Motor neuron (in vitro differentiated cells): ENCODE results near the gene DDX1. TPM values are rescaled to one million over a fixed set of nuclear protein-coding genes. Genes with fewer than 3 reads are reported as not detected.

Experiments
- ATAC-seq, 8 experiments: fragments of 200-7000 bp; cut with Tn5 transposase; replicated peaks in 6 of 8; 2 replicates each; pipeline ENCODE4 v1.8.0; 2021; ENCODE audit warnings: mild to moderate bottlenecking in 8 of 8, moderate library complexity in 8 of 8
- H3K27ac ChIP-seq, 2 donors: fragments of 250-450 bp; sonication (Bioruptor Pico); 2 replicates each; pipeline ENCODE4 v1.9.0; 2021; ENCODE audit warnings: antibody characterized with exemption in 2 of 2, mild to moderate bottlenecking in 2 of 2, moderate library complexity in 1 of 2
- H3K4me1 ChIP-seq, 2 donors: fragments of 250-450 bp; sonication (Bioruptor Pico); replicated peaks in 1 of 2; 2 replicates each; pipeline ENCODE4 v1.6.1; 2021; ENCODE audit warnings: antibody characterized with exemption in 2 of 2, mild to moderate bottlenecking in 2 of 2, moderate library complexity in 1 of 2
- H3K4me3 ChIP-seq, 5 donors: fragments of 250-450 bp; sonication (Bioruptor Pico); 2 replicates each; pipeline ENCODE4 v1.9.0; 2021; ENCODE audit warnings: antibody characterized with exemption in 5 of 5, mild to moderate bottlenecking in 5 of 5, moderate library complexity in 4 of 5
- WGBS, 10 experiments: fragments of 450-650 bp; shearing (Covaris generic); methylation state at CpG; one replicate each; pipeline ENCODE4 v1.0.0; 2022; 5-methylcytosine and 5-hydroxymethylcytosine counted together
- in situ Hi-C, 9 experiments: fragments of 400-800 bp; cut with MboI; loops; one replicate each; pipeline ENCODE4 v1.15.0; 2021; ENCODE audit warnings: low sequenced_read_pairs in 9 of 9, low pct_unique_long_range_greater_than_20kb in 2 of 9; ENCODE audit not compliant: unreplicated experiment in 9 of 9
- total RNA-seq, 8 experiments: library from RNA; unstranded; fragments of 300-600 nt; gene quantifications; 2 replicates each; pipeline versions ENCODE4 v1.2.3 to v1.2.4, GENCODE V29; 2022

DDX1 gene
- total RNA-seq, 8 experiments from 2014 or later, result 64.3 to 139 (median 88.9) TPM

DNA sequence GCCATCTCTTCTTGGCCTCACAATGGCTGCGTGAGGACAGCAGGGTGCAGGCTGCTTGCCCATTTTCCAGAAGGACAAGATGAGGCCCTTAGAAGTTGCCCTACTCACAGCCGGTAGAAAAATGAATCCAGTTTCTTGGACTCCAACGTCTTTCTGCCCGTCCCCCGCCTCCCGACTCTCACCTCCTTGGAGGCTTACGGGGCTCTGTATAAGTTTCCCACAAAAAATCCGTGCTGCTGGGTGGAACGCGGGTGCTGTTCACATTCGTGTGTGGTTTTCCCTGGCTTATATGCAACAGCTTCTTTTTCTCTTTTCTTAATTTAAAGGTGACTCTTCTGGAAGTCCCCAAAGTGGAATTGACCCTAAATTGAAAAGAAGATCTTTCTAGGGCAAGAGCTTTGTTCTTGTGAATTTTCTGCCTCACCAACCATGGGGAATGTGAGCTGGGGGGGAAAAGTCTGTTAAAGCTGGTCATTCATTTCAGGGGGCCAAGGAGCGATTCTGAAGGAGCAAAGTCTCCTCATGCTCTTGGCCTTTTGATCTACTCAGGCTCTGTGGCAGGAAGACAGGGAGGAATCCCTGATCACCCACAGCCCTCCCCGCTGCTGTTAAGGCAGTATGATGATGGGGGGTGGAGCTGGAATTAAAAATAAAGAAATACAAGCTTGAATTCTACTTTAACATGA is 51.3 kb downstream of the DDX1 start:
- Histone ChIP-seq H3K4me1 (peaks cover 8 to 11% of the 10 kb centered on the region in 2 donors), H3K27ac (no peak overlapping the region), H3K4me3 (no peak overlapping the region)
- in situ Hi-C loops, result loop anchor here in 5 of 9 experiments (10.0 to 25.0 kb wide), 9 partner anchors 292 to 1119 kb away; partner anchors contain the start of gene MYCN (in 2 of the 5)
- WGBS, 10 experiments, result 0 to 100% (median 51%) methylated on average over 1 to 12 of the region's 13 CpGs; no CpG with 5 or more reads in 1 of the 10 experiments
- ATAC-seq, result no peak

- H3K4me1 ChIP-seq, result peaks cover 8 to 11% of the 10 kb centered on the region in 2 donors
- no peak overlapping the region for H3K27ac ChIP-seq
- WGBS, 10 experiments, result 50 to 100% (median 80%) methylated on average over 2 to 4 of the region's 4 CpGs
- no peak overlapping the region for H3K4me3 ChIP-seq
- ATAC-seq, result peak in 7 of 8 experiments; percentile 37 to 80 (median 47)
- in situ Hi-C loops, result loop anchor here in 5 of 9 experiments (10.0 to 25.0 kb wide), 9 partner anchors 291 to 1118 kb away; partner anchors contain the start of gene MYCN (in 2 of the 5)
These were observed 52.3 kb downstream of the DDX1 start for GRCh38 chr2:15643791-15644585.

- in situ Hi-C loops, result loop anchor here in 5 of 9 experiments (10.0 to 25.0 kb wide), 9 partner anchors 290 to 1117 kb away; partner anchors contain the start of gene MYCN (in 2 of the 5)
- H3K4me3 ChIP-seq, result no peak overlapping the region
- no peak overlapping the region for H3K27ac ChIP-seq
- peaks cover 8 to 11% of the 10 kb centered on the region in 2 donors for H3K4me1 ChIP-seq
- ATAC-seq, result no peak
- WGBS, 10 experiments, result 88 to 100% (median 100%) methylated on average over 1 of the region's 2 CpGs; no CpG with 5 or more reads in 6 of the 10 experiments
These were observed 53.6 kb downstream of the DDX1 start for GRCh38 chr2:15645300-15645699.

DNA sequence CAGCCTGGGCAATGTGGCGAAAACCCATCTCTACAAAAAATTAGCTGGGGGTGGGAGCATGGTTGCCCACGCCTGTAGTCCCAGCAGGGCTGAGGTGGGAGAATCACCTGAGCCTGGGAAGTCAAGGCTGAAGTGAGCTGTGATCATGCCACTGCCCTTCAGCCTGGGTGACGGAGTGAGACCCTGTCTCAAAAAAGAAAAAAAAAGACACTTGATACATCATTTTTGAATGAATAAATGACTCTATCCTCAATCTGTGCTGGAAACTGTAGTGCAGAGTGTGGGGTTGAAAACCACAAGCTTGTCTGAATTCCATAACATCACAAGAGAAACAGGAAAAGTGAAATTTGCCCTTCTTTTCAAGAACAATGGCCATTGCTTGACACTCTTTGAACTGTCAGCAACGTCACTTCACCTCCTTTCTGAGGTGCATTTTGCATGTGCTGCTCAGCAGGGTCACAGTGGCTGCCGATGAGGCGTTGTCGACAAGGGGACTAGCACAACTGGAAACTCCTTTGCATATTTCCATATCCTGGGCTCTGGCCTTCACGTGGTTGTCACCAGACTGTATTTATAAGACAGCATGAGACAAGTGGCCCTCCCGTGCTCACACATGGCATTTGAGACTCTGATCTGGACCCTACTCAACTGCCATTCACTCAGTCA is 54.2 kb downstream of the DDX1 start:
- no peak overlapping the region for H3K4me3 ChIP-seq
- ATAC-seq, result peak in 6 of 8 experiments; percentile 26 to 86 (median 74)
- peaks cover 8 to 11% of the 10 kb centered on the region in 2 donors for H3K4me1 ChIP-seq
- in situ Hi-C loops, result loop anchor here in 5 of 9 experiments (10.0 to 25.0 kb wide), 9 partner anchors 289 to 1116 kb away; partner anchors contain the start of gene MYCN (in 2 of the 5)
- WGBS, 10 experiments, result 17 to 89% (median 60%) methylated on average over 2 to 6 of the region's 9 CpGs; no CpG with 5 or more reads in 2 of the 10 experiments
- no peak overlapping the region for H3K27ac ChIP-seq

DNA sequence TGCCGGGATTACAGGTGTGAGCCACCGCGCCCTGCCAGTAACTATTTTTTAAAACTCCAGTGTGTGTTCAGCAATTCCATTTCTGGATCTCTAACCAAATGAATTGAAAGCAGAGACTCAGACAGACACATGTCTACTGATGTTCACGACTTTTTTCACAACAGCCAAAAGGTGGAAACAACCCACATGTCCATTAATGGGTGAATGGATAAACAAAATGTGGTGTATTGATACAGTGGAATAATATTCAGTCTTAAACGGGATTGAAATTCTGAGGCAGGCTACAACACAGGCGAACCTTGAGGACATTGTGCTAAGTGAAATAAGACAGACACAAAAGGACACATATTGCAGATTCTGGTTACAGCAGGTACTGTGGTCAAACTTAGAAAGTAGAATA is 55.0 kb downstream of the DDX1 start:
- Histone ChIP-seq H3K4me1 (peaks cover 8 to 11% of the 10 kb centered on the region in 2 donors), H3K27ac (no peak overlapping the region), H3K4me3 (no peak overlapping the region)
- in situ Hi-C loops, result loop anchor here in 5 of 9 experiments (10.0 to 25.0 kb wide), 9 partner anchors 288 to 1116 kb away; partner anchors contain the start of gene MYCN (in 2 of the 5)
- ATAC-seq, result no peak
- WGBS, 10 experiments, result 77 to 96% (median 83%) methylated on average over 1 to 5 of the region's 6 CpGs; no CpG with 5 or more reads in 3 of the 10 experiments

GRCh38 chr2:15647622-15648590 is 56.2 kb downstream of the DDX1 start:
- ATAC-seq, result no peak
- Histone ChIP-seq H3K27ac (no peak overlapping the region), H3K4me1 (peaks cover 8 to 9% of the 10 kb centered on the region in 2 donors), H3K4me3 (no peak overlapping the region)
- in situ Hi-C loops, result loop anchor here in 5 of 9 experiments (10.0 to 25.0 kb wide), 9 partner anchors 287 to 1114 kb away; partner anchors contain the start of gene MYCN (in 2 of the 5)
- 54 to 100% (median 70%) methylated on average over 2 to 9 of the region's 18 CpGs; no CpG with 5 or more reads in 1 of the 10 experiments for WGBS, 10 experiments

GRCh38 chr2:15648593-15649525 is 57.2 kb downstream of the DDX1 start:
- in situ Hi-C loops, result loop anchor here in 5 of 9 experiments (10.0 to 25.0 kb wide), 9 partner anchors 286 to 1113 kb away; partner anchors contain the start of gene MYCN (in 2 of the 5)
- WGBS, 10 experiments, result 70 to 100% (median 90%) methylated on average over 1 to 9 of the region's 10 CpGs; no CpG with 5 or more reads in 7 of the 10 experiments
- no peak for ATAC-seq

DNA sequence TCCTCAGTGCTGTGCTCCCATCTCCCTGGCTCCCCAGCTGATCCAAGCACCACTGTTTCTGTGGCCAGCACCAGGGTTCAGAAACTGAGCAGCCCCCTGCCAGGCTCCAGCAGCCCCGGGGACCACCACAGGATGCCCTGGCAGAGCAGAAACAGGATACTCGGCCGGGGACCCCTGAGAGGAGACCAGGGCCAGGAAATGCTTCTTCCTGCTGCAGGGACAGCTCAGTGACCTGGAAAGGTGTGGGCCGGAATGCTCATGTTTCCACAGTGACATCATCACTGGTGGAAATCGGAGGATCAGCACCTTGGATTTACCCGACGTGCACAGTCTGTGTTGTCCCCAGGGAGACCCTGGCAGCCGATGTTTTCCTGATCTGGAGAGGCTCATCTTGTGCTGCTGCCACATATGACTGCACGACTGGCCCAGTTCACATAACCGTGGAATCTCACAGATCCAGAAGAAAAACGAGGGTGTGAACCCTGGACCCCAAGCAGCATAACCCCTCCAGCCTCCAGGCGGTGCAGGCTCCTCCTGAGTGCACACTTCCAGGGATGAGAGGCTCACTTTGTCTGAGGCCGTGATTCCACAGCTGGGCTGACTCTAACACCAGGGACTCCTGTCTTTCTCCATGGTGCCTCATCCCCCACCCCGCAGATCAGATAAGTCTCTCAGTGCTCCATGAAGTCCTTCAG is 58.0 kb downstream of the DDX1 start:
- no peak for ATAC-seq
- Histone ChIP-seq H3K4me3 (no peak overlapping the region), H3K4me1 (peaks cover 0 to 7% of the 10 kb centered on the region in 2 donors), H3K27ac (no peak overlapping the region)
- WGBS, 10 experiments, result 0 to 90% (median 81%) methylated on average over 2 to 6 of the region's 14 CpGs; no CpG with 5 or more reads in 2 of the 10 experiments
- in situ Hi-C loops, result loop anchor here in 6 of 9 experiments (10.0 to 25.0 kb wide), 9 partner anchors 285 to 1113 kb away; partner anchors contain the start of gene MYCN (in 2 of the 6)

More at GRCh38 chr2:15648593-15649525, 57.2 kb downstream of the DDX1 start:
- peaks cover 2 to 7% of the 10 kb centered on the region in 2 donors for H3K4me1 ChIP-seq
- no peak overlapping the region for H3K4me3 ChIP-seq
- H3K27ac ChIP-seq, result no peak overlapping the region

- no peak for ATAC-seq
- 0 to 100% (median 88%) methylated on average over 1 to 8 of the region's 11 CpGs; no CpG with 5 or more reads in 2 of the 10 experiments for WGBS, 10 experiments
These were observed 59.1 kb downstream of the DDX1 start for GRCh38 chr2:15650616-15651366.

More at GRCh38 chr2:15650616-15651366, 59.1 kb downstream of the DDX1 start:
- Histone ChIP-seq H3K4me1 (peaks cover 0 to 4% of the 10 kb centered on the region in 2 donors), H3K27ac (no peak overlapping the region), H3K4me3 (no peak overlapping the region)
- in situ Hi-C loops, result loop anchor here in 1 of 9 experiments (25.0 kb wide), 1 partner anchor 837 kb away; no protein-coding TSS in a partner anchor
